GM19324 (cell line): ENCODE results near the gene LEMD1.
"Not testable (repeated sequence)": the region's sequence is repeated elsewhere in the genome, so short reads cannot be mapped to it uniquely, and the experiment has no call there.

ENCODE experiments used
- ATAC-seq: cut with Tn5 transposase; IDR thresholded peaks from one replicate; pipeline ENCODE4 v1.9.1; 2021; ENCODE audit warnings: mild to moderate bottlenecking, moderate library complexity; ENCODE audit not compliant: unreplicated experiment, low FRiP score

The LEMD1 gene

GRCh38 chr1:205382990-205383389 is 38.9 kb downstream of the LEMD1 start:
- ATAC-seq: not testable (repeated sequence)

- ATAC-seq: no peak
Measured at GRCh38 chr1:205382561-205382960, 39.3 kb downstream of the LEMD1 start.

DNA sequence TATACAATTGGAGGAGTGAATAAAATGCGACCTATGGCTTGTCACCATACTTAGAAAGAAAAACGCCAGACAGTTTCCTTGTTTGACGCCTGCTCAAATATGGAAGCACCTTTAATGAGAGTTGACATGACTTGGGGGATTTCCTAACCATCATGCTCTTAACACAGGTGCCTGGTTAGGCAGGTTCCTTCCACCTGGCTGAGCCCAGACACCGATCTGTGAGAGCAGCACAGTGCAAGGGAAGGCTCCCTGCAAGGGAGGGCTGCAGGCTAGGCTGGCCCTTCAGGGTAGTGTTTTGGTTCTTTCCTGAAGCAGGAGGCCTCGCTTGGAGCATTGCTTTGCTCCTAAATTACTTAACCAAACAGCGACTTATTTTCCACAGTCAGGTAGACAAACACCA is 40.6 kb downstream of the LEMD1 start:
- ATAC-seq: no peak

DNA sequence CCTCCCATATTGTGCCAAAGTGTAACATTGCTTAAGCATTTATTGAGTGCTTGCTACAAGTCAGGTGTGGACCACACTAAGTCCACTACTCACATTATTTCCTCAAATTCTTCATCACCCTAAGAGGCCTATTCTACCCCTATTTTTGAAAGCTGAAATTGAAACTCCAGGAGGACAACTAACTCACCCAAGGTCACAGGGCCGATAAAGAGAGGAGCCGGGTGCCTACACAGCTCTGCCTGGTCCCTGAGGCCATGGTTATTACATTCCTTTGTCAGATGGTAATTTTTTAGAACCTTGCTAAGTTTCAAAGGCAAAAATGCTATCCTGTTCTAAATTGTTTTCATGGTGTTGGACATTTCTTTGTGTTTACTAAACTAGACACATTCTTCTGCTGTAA is 41.0 kb downstream of the LEMD1 start:
- ATAC-seq: no peak

DNA sequence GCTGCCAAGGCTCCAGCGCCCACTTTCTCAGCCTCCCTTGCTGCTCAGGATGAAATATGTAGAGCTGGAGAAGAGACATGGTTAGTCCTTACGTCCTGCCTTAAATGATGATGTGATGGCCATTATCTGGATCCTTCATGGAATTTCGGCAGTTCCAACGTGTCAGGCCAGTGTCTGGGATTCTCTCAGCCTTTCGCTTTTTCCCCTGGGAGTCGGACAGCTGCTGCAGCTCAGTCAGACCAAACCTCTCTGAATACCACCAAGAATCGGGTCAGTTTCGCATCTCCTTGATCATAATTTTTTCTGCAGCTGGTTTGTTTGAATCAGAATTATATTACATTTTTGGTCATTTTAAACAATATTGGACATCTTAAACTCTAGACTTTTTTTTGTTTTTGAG is 42.8 kb downstream of the LEMD1 start:
- no peak for ATAC-seq

GRCh38 chr1:205377355-205377754 is 44.5 kb downstream of the LEMD1 start:
- ATAC-seq: no peak

DNA sequence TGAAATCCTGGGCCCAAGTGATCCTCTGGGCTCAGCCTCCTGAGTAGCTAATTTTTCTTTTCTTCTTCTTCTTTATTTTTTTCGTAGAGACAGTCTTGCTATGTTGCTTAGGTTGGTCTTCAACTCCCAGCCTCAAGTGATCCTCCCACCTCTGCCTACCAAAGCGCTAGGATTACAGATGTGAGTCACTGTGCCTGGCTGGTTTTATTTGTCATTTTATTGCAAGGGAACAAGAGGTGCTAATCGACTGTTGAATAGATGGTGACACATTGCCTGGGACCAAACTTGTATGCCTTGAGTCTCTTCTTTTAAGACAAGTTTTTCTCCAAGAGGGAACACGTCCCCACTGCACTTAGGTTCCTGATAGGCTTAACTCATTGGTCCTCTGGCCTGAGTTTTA is 45.1 kb downstream of the LEMD1 start:
- no peak for ATAC-seq

DNA sequence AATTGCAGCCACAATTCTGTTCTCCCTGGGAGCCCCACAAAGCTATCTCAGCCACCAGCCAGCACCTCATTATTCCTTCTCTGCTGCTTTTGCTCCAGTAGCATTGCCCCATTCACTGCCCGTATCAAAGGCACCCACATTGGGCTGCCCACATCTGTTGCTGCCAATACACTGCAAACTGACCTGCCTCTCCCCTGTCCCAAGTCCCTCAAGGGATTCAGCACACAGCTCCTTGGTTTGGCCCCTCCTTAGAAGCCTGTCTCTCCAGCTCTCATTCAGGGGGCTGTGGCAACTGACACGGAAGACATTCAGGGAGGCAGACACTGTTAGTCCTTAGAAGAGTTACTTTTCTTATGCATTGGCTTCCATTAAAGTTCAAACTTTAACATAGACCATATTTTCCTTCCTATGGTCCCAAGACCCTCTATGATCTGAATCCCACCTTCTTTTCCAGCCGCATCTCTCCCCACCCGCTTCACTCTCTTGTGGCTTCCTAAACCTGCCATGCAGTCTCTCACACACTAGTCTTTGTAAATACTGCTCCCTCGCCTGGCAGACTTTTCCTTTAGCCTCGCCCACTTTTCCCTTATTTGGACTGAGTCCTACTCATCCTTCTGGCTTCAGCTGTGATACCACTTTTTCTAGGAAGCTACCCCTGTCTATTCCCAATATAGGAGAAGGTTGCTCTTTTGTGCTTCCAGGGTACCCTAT is 45.9 kb downstream of the LEMD1 start:
- no peak for ATAC-seq

DNA sequence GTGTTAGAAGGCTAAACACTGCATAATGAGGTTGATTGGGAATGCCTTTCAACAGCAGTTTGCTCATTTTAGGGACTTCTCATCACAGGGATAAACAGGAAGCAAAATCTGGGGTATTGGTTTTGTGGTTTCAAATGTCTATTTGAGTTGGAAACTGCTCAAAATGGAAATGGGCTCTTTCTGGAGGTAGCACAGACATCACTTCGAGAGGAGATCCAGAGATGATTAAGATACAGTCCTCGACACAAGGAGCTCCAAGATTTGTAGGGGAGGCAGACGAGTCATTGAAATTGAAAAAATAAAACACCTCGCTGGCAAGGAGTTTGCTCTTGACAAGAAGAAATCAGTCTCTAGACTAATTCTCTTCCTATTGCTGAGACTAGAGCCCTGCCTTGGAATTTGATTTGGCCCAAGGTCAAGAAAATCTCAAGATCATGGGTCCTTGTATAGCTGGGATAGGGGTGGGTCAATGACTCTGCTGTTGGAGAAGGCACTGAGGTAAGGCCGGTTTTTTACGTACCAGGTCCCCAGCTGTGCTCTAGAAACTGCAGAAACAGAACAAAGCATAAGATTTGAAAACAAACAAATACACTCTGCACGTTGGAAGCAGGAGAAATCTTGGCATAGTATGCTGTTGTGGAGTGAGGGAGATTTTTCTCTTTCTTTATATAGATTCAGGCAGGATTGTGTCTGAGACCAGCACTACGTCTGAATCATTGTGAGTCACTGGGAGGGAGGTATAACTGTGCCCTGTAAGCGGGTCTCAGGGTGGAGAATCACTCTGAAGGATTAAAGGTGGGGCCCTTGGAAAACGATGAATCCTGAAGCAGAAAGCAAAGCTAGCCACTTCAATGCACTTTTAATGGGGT is 47.4 kb downstream of the LEMD1 start:
- no peak for ATAC-seq

GRCh38 chr1:205373798-205374175 is 48.1 kb downstream of the LEMD1 start:
- ATAC-seq: no peak

DNA sequence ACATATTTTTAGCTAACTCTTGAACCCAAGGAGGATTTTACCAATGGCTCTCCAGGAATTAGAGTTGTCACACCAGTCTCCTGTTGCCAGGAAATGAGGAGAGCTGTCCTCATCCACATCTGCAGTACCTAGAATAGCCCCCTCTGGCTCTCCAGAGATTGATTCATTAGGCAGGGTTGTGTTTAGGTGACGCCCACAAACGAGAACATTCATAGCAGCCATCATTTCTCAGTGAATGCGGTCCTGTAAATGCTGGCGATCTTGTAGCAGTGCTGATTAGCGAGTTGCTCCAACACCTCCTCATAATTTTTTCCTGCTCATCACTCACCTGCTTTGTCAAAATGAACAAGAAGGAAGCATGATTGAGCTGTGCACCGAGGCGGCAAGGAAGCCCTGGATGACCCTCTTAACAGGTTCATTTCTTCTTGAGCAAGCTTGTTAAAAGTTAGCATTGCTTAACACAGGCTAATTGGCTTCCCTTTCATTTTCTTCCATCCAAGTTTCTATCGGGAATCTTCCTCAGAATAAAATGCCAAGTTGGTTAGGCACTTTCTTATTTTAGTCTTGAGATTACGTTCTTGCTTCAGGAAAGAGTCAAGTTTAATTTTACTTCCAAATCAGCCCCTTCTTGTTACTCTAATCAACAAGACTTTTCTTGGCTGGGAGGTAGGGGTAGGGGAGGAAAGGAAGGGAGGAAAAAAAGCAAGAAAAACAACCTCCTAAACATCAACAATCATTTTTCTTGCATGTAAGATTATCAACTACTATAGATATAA is 48.6 kb downstream of the LEMD1 start:
- ATAC-seq: no peak

GRCh38 chr1:205371871-205372660 is 49.8 kb downstream of the LEMD1 start:
- no peak for ATAC-seq

GRCh38 chr1:205370780-205371179 is 51.1 kb downstream of the LEMD1 start:
- ATAC-seq: no peak

- no peak for ATAC-seq
Measured at GRCh38 chr1:205369701-205370123, 52.1 kb downstream of the LEMD1 start.

DNA sequence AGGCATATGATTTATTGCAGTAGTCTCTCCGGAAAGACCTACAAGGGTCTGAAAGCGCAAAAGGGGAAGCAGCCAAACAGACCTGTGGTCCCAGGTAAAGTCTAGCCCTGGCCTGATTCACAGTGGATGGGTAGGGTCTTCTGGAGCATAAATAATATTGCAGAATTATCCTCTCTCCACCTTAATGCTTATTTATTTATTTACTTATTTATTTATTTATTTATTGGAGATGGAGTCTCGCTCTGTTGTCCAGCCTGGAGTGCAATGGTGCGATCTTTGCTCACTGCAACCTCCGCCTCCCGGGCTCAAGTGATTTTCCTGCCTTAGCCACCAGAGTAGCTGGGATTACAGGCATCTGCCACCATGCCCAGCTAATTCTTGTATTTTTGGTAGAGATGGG is 53.4 kb downstream of the LEMD1 start:
- ATAC-seq: no peak

DNA sequence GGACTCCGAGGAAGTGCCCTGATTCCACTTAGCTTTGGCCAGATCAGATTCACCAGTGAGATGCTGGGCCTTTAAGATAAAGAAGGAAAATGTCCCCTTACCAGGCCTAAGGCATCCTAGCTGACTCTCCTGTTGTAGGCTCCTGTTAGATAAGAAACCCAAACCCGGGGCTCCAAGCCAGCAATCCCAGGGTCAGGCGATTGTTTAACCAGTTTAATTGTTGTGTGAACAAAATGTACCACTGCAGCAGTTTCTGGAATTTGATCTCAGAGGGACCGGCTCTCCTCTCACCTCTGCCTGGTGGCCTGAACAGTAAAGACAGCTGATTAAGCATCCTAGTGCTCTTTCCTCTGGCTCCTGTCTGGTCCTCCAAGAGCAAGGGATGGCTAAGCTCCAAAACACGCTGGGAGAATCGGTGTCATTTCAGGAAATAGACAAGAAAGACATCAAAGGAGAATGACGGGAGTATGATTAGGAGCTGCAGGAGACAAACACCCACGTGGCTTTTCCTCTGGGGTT is 55.9 kb downstream of the LEMD1 start:
- no peak for ATAC-seq

- ATAC-seq: not testable (repeated sequence)
Measured at GRCh38 chr1:205365086-205365485, 56.8 kb downstream of the LEMD1 start.

DNA sequence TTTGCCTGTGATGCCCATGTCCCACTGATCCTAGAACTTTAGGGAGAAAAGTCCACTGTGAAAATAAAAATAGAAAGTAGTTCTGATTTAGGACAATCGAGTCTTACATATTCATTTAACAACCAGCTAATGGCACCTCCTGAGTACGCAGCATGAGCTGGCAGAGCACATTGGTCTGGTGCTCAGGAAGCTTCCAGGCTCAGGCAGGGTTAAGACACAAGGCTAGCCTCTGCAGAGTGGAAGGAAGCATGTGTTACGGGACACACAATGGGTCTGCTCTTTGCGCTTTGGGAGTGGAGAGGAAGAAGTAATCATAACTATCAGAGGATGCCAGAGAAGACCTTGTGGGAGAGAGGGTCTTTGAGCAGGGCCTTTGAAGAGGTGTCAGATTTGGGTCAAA is 61.0 kb downstream of the LEMD1 start:
- no peak for ATAC-seq

- no peak for ATAC-seq
Measured at GRCh38 chr1:205359771-205360565, 61.9 kb downstream of the LEMD1 start.
